SKM-1 (cell line): Measurements from ENCODE around the gene TPPP.

Experiments used
- DNase-seq: peaks from one replicate; lab custom pipeline; 2025; ENCODE audit not compliant: unreplicated experiment; lab: John Stamatoyannopoulos, UW

The TPPP gene

GRCh38 chr5:665956-666711 is 27.0 kb downstream of the TPPP start:
- no peak for DNase-seq

GRCh38 chr5:665541-665955 is 27.6 kb downstream of the TPPP start:
- DNase-seq, result no peak

GRCh38 chr5:664994-665360 is 28.2 kb downstream of the TPPP start:
- DNase-seq, result no peak

- no peak for DNase-seq
These were observed 28.7 kb downstream of the TPPP start for GRCh38 chr5:664343-664993.

GRCh38 chr5:663436-664342 is 29.5 kb downstream of the TPPP start:
- no peak for DNase-seq

GRCh38 chr5:662751-663435 is 30.3 kb downstream of the TPPP start:
- DNase-seq, result no peak

- no peak for DNase-seq
These were observed 31.0 kb downstream of the TPPP start for GRCh38 chr5:661891-662750.

GRCh38 chr5:660491-661030 is 32.6 kb downstream of the TPPP start:
- DNase-seq, result no peak

- DNase-seq, result no peak
These were observed 33.5 kb downstream of the TPPP start for GRCh38 chr5:659496-660263.

- DNase-seq, result no peak
These were observed 35.0 kb downstream of the TPPP start for GRCh38 chr5:658103-658502.

GRCh38 chr5:657570-657969 is 35.6 kb downstream of the TPPP start:
- DNase-seq, result no peak

GRCh38 chr5:655406-655805 is 37.7 kb downstream of the TPPP start:
- DNase-seq, result no peak

- no peak for DNase-seq
These were observed 38.9 kb downstream of the TPPP start for GRCh38 chr5:654071-654778.

- DNase-seq, result no peak
These were observed 40.3 kb downstream of the TPPP start for GRCh38 chr5:652773-653350.

- DNase-seq, result no peak
These were observed 41.1 kb downstream of the TPPP start for GRCh38 chr5:652023-652515.

- DNase-seq, result no peak
These were observed 41.7 kb downstream of the TPPP start for GRCh38 chr5:651296-652022.

GRCh38 chr5:647727-648126 is 45.4 kb downstream of the TPPP start:
- no peak for DNase-seq
